Right lobe of liver (tissue), 4 donors: ENCODE measurements around the gene PTGER1.

Experiments used
- POLR2A ChIP-seq: fragments of 450-650 bp; IDR thresholded peaks from one replicate; pipeline ENCODE4 v1.6.1; 2017; ENCODE audit warnings: antibody characterized with exemption, mild to moderate bottlenecking
- TF ChIP-seq, protein P1 (sequence below), 4 donors: fragments of 200-600 bp in 3 of 4; fragments of 450-650 bp in 1 of 4; IDR thresholded peaks; one replicate each; pipeline versions ENCODE4 v1.5.1 to v1.8.0; 2016 to 2022; ENCODE audit warnings: antibody characterized with exemption in 4 of 4, mild to moderate bottlenecking in 2 of 4
- donor health status: DM: no; HTN: no; CAD: no.
- donor health status: DM: no; HTN: no; CAD: no.
- donor health status: DM: no; HTN: yes; CAD: no.

DNA sequence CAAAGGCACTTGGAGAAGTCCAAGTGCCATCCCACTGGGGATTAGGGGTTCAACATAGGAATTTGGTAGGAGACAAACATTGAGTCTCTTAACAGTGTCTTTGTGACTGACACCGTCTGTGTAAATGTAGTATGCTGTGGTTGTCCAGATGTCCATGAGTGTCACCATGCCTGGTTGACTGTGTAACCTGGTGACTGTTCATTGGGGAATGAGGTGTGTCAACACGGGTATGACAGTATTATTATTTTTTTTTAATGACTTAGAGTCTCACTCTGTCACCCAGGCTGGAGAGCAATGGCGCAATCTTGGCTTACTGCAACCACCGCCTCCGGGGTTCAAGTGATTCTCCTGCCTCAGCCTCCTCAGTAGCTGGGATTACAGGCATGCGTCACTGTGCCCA is 25.8 kb downstream of the PTGER1 start:
- TF ChIP-seq, protein P1, sequence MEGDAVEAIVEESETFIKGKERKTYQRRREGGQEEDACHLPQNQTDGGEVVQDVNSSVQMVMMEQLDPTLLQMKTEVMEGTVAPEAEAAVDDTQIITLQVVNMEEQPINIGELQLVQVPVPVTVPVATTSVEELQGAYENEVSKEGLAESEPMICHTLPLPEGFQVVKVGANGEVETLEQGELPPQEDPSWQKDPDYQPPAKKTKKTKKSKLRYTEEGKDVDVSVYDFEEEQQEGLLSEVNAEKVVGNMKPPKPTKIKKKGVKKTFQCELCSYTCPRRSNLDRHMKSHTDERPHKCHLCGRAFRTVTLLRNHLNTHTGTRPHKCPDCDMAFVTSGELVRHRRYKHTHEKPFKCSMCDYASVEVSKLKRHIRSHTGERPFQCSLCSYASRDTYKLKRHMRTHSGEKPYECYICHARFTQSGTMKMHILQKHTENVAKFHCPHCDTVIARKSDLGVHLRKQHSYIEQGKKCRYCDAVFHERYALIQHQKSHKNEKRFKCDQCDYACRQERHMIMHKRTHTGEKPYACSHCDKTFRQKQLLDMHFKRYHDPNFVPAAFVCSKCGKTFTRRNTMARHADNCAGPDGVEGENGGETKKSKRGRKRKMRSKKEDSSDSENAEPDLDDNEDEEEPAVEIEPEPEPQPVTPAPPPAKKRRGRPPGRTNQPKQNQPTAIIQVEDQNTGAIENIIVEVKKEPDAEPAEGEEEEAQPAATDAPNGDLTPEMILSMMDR (IDR thresholded peaks at IDR 0.05): no peak
- no peak for TF ChIP-seq POLR2A
